Endothelial cell of umbilical vein (primary cell): Measurements from ENCODE around the gene CCSAP. TPM values are rescaled to one million over a fixed set of nuclear protein-coding genes. Genes with fewer than 3 reads are reported as not detected.

Experiments
- BruUV-seq: library from RNA; stranded (reverse); fragments of 400-500 nt; replicated peaks from 2 replicates; lab custom pipeline; 2021; lab: Mats Ljungman, UMichigan
- CTCF ChIA-PET: fragments of 300-600, 350-600 bp; sonication (Branson Sonifier 250); formaldehyde crosslinking; loops from one replicate; lab custom pipeline; 2021; ENCODE audit warnings: antibody characterized with exemption, inconsistent platforms; lab: Charles Lee
- POLR2A ChIA-PET: fragments of 300-600, 350-600 bp; sonication (Branson Sonifier 250); formaldehyde crosslinking; loops from one replicate; lab custom pipeline; 2021; ENCODE audit warnings: antibody characterized with exemption, inconsistent platforms; lab: Charles Lee
- DNase-seq: peaks from one replicate; pipeline ENCODE4 v3.0.0-alpha.2; 2011; ENCODE audit warnings: low read depth, low spot score
- FAIRE-seq: peaks from 2 replicates; lab custom pipeline; 2011; peaks lifted over from hg19 to GRCh38; lab: Jason Lieb, UNC
- H2AFZ ChIP-seq: 2 replicates; pipeline ENCODE4 v1.6.0; 2012; ENCODE audit warnings: low read depth, low read length, control low read depth, inconsistent platforms
- H3K27ac ChIP-seq: 2 replicates; pipeline ENCODE4 v1.5.1; 2011; ENCODE audit warnings: low read depth, mild to moderate bottlenecking, control low read depth, low read length, moderate library complexity; ENCODE audit not compliant: insufficient read depth
- H3K27me3 ChIP-seq, 2 experiments: 2 replicates each; pipeline versions ENCODE4 v1.6.0 to v1.6.1; 2011; ENCODE audit warnings: low read length in 2 of 2, mixed read lengths in 1 of 2; ENCODE audit not compliant: control insufficient read depth in 2 of 2, insufficient read depth in 2 of 2
- H3K36me3 ChIP-seq, 2 experiments: 2 replicates in 1 of 2; 3 replicates in 1 of 2; pipeline ENCODE4 v1.5.1; 2011; ENCODE audit warnings: low read length in 2 of 2, mild to moderate bottlenecking in 1 of 2, moderate library complexity in 1 of 2; ENCODE audit not compliant: control insufficient read depth in 2 of 2, insufficient read depth in 2 of 2; ENCODE audit errors: extremely low read depth in 1 of 2
- H3K4me1 ChIP-seq: 3 replicates; pipeline ENCODE4 v1.5.1; 2011; ENCODE audit warnings: mild to moderate bottlenecking, low read length; ENCODE audit not compliant: control insufficient read depth, insufficient read depth; ENCODE audit errors: extremely low read depth
- H3K4me2 ChIP-seq: 2 replicates; pipeline ENCODE4 v1.6.1; 2011; ENCODE audit warnings: low read length, control low read depth, mixed read lengths; ENCODE audit not compliant: insufficient read depth
- H3K4me3 ChIP-seq, 3 experiments: fragments of 200-600 bp in 1 of 3; sonication (generic), shearing (Covaris generic) in 1 of 3; replicated peaks in 1 of 3; 2 replicates each; pipeline ENCODE4 v1.5.1; 2011 to 2016; ENCODE audit warnings: control low read depth in 3 of 3, low read length in 3 of 3, mild to moderate bottlenecking in 2 of 3, inconsistent platforms in 1 of 3, low read depth in 1 of 3, moderate library complexity in 1 of 3; ENCODE audit not compliant: insufficient read depth in 1 of 3
- H3K79me2 ChIP-seq: 2 replicates; pipeline ENCODE4 v1.6.0; 2012; ENCODE audit warnings: low read length, inconsistent platforms; ENCODE audit not compliant: control insufficient read depth, insufficient read depth
- H3K9ac ChIP-seq: replicated peaks from 2 replicates; pipeline ENCODE3; 2011; ENCODE audit warnings: low read length, control low read depth; ENCODE audit not compliant: insufficient read depth; ENCODE audit errors: extremely low read depth
- H3K9me1 ChIP-seq: replicated peaks from 3 replicates; pipeline ENCODE4 v1.6.0; 2011; ENCODE audit warnings: mild to moderate bottlenecking, low read length; ENCODE audit not compliant: control insufficient read depth, insufficient read depth; ENCODE audit errors: extremely low read depth
- H3K9me3 ChIP-seq: replicated peaks from 2 replicates; pipeline ENCODE4 v1.5.1; 2012; ENCODE audit warnings: low read length, inconsistent platforms; ENCODE audit not compliant: control insufficient read depth, insufficient read depth
- H4K20me1 ChIP-seq: replicated peaks from 2 replicates; pipeline ENCODE3; 2011; ENCODE audit warnings: mild to moderate bottlenecking, low read length; ENCODE audit not compliant: control insufficient read depth, insufficient read depth; ENCODE audit errors: extremely low read depth
- CTCF ChIP-seq, 2 donors: IDR thresholded peaks; 1 replicate in 1 of 2; 2 replicates in 1 of 2; pipeline ENCODE4 v1.5.1; 2011; ENCODE audit warnings: low read length in 2 of 2, mild to moderate bottlenecking in 2 of 2, moderate library complexity in 2 of 2, control low read depth in 1 of 2, inconsistent platforms in 1 of 2, low read depth in 1 of 2; ENCODE audit not compliant: insufficient read depth in 1 of 2; ENCODE audit errors: extremely low read depth in 1 of 2
- EZH2 ChIP-seq: IDR thresholded peaks from 2 replicates; pipeline ENCODE4 v1.6.1; 2012; ENCODE audit warnings: borderline replicate concordance, low read depth, mild to moderate bottlenecking, moderate library complexity, low read length, inconsistent platforms; ENCODE audit not compliant: severe bottlenecking
- FOS ChIP-seq: IDR thresholded peaks from 2 replicates; pipeline ENCODE4 v1.6.1; 2011; ENCODE audit warnings: mild to moderate bottlenecking, low read length, moderate library complexity, borderline replicate concordance; ENCODE audit not compliant: insufficient read depth
- GATA2 ChIP-seq: IDR thresholded peaks from 2 replicates; pipeline ENCODE4 v1.7.0; 2011; ENCODE audit warnings: low read depth, mild to moderate bottlenecking, moderate library complexity, mixed read lengths, low read length; ENCODE audit not compliant: insufficient read length, insufficient read depth
- JUN ChIP-seq: IDR thresholded peaks from 2 replicates; pipeline ENCODE4 v1.6.1; 2011; ENCODE audit warnings: borderline replicate concordance, low read depth; ENCODE audit not compliant: insufficient read length, insufficient read depth
- MYC ChIP-seq: IDR thresholded peaks from one replicate; pipeline ENCODE4 v1.6.1; 2011; ENCODE audit warnings: mild to moderate bottlenecking, low read depth, low read length
- POLR2A ChIP-seq: IDR thresholded peaks from 2 replicates; pipeline ENCODE4 v1.6.1; 2012; ENCODE audit warnings: low read depth, mild to moderate bottlenecking, control low read depth, low read length
- POLR2AphosphoS5 ChIP-seq: IDR thresholded peaks from 2 replicates; pipeline ENCODE4 v1.6.1; 2012; ENCODE audit warnings: low read depth, mild to moderate bottlenecking, control low read depth, low read length, moderate library complexity; ENCODE audit not compliant: insufficient read depth
- dilution Hi-C: fragments of 300-500 bp; cut with MboI; formaldehyde crosslinking; loops from one replicate; pipeline ENCODE4 v1.15.0; 2019; ENCODE audit warnings: low sequenced_read_pairs; ENCODE audit not compliant: extremely low pct_ligation_motif_present
- intact Hi-C: fragments of 100-400 bp; cut with micrococcal nuclease; formaldehyde crosslinking; loops from one replicate; pipeline ENCODE4 v1.10.0; 2022
- polyA plus RNA-seq, 4 experiments: library from polyadenylated mRNA; depleted of rRNA in 3 of 4; stranded (reverse) in 3 of 4; unstranded in 1 of 4; fragments of >200 nt; gene quantifications; 2 replicates each; pipeline versions ENCODE4 v1.2.1 to v1.2.3, GENCODE V29; 2011 to 2012; ENCODE audit warnings: missing spikeins in 1 of 4
- total RNA-seq: library from RNA; stranded (reverse); gene quantifications from 2 replicates; pipeline ENCODE4 v1.2.3, GENCODE V29; 2021
- TF ChIP-seq, protein P1 (sequence below): IDR thresholded peaks from 2 replicates; pipeline ENCODE4 v1.6.1; 2011; ENCODE audit not compliant: insufficient read depth, insufficient read length

Gene CCSAP
- total and polyA plus RNA-seq, 2 donors (not counting 3 experiments of a cell fraction or from before 2014, with no cell fraction given), result 1.3 to 5.7 TPM

DNA sequence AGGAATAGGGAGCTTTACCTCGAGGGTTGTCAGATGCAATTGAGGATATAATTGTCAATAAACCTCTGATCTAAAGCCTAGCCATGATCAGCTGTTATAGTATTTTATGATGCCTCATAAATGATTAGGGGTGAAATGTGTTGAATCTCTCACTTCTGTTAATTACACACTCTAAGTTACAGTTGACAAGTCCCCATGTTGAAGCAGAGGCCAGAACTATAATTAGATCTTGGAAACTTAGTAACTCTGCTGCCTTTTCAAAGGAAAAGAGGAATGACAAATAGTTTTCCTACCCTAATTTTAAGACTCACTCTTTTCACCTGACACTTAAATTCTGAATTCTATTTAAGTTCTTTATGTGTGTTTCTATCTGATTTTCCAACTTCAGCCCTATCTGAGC, 33.8 kb downstream of the CCSAP start:
- POLR2A ChIA-PET, result no interaction called here

More for the DNA sequence above, 33.8 kb downstream of the CCSAP start:
- peaks cover 2 to 5% of the 10 kb centered on the region in 2 experiments for H3K36me3 ChIP-seq
- no peak overlapping the region for H2AFZ ChIP-seq
- intact Hi-C loops, result no loop called here
- no peaks in the 10 kb centered on the region for H4K20me1 ChIP-seq
- DNase-seq (no peak), FAIRE-seq (no peak)
- dilution Hi-C loops, result no loop called here
- no TSS peak for BruUV-seq
- H3K27me3 ChIP-seq, result no peaks in the 10 kb centered on the region
- H3K9ac ChIP-seq, result no peak overlapping the region
- H3K4me3 ChIP-seq, result no peak overlapping the region
- H3K27ac ChIP-seq, result no peak overlapping the region
- no peaks in the 10 kb centered on the region for H3K4me1 ChIP-seq
- no peaks in the 10 kb centered on the region for H3K9me1 ChIP-seq
- TF ChIP-seq JUN (no peak), EZH2 (no peak), CTCF (IDR thresholded peaks at IDR 0.05; ENCODE audit: extremely low read depth in 1 of 2, insufficient read depth in 1 of 2, low read depth in 1 of 2, low read length in 2 of 2) (no peak), POLR2AphosphoS5 (no peak), POLR2A (no peak), GATA2 (no peak), FOS (no peak), MYC (no peak)
- TF ChIP-seq, protein P1, sequence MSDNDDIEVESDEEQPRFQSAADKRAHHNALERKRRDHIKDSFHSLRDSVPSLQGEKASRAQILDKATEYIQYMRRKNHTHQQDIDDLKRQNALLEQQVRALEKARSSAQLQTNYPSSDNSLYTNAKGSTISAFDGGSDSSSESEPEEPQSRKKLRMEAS, result no peak
- H3K79me2 ChIP-seq, result no peaks in the 10 kb centered on the region
- CTCF ChIA-PET, result no interaction called here
- H3K4me2 ChIP-seq, result no peak overlapping the region
- H3K9me3 ChIP-seq, result no peaks in the 10 kb centered on the region
